DOHH2 (cell line): ENCODE measurements around the gene MISP.

Experiments
- CTCF ChIP-seq: fragments of 200-600 bp; sonication (generic); IDR thresholded peaks from one replicate; pipeline ENCODE4 v1.5.1; 2014; ENCODE audit warnings: antibody characterized with exemption, mild to moderate bottlenecking, low read depth, low read length; ENCODE audit not compliant: poor library complexity, severe bottlenecking
- EZH2phosphoT487 ChIP-seq: fragments of 200-600 bp; sonication (generic); IDR thresholded peaks from 2 replicates; pipeline ENCODE4 v1.6.1; 2017; ENCODE audit warnings: borderline replicate concordance, mild to moderate bottlenecking, antibody characterized with exemption, low read length, moderate library complexity, mixed read lengths

GRCh38 chr19:708154-709143, 42.5 kb upstream of the MISP start, which contains the start of gene PALM:
- TF ChIP-seq CTCF (no peak), EZH2phosphoT487 (no peak)
